Bronchial epithelial cell (primary cell): ENCODE data around the gene SUPT3H. TPM values are rescaled to one million over a fixed set of nuclear protein-coding genes. Genes with fewer than 3 reads are reported as not detected.
"Not testable (repeated sequence)": the region's sequence is repeated elsewhere in the genome, so short reads cannot be mapped to it uniquely, and the experiment has no call there.

Experiments
- DNase-seq: peaks from one replicate; pipeline ENCODE4 v3.0.0-alpha.2; 2010; ENCODE audit warnings: low read depth
- FAIRE-seq: peaks from 2 replicates; lab custom pipeline; 2011; peaks lifted over from hg19 to GRCh38; lab: Jason Lieb, UNC
- H3K27me3 ChIP-seq: 2 replicates; pipeline ENCODE4 v1.5.1; 2011; ENCODE audit warnings: low read length; ENCODE audit not compliant: control insufficient read depth, insufficient read depth
- H3K36me3 ChIP-seq: 2 replicates; pipeline ENCODE4 v1.5.1; 2011; ENCODE audit warnings: low read length; ENCODE audit not compliant: control insufficient read depth, insufficient read depth
- H3K4me3 ChIP-seq: 2 replicates; pipeline ENCODE4 v1.5.1; 2011; ENCODE audit warnings: mild to moderate bottlenecking, low read depth, low read length, control low read depth
- CTCF ChIP-seq: IDR thresholded peaks from 2 replicates; pipeline ENCODE4 v1.5.1; 2011; ENCODE audit warnings: mild to moderate bottlenecking, moderate library complexity, low read length, control low read depth, inconsistent platforms; ENCODE audit not compliant: insufficient read depth, severe bottlenecking
- total RNA-seq: library from RNA; depleted of rRNA; stranded (reverse); fragments of >200 nt; gene quantifications from 2 replicates; pipeline ENCODE4 v1.2.1, GENCODE V29; 2014

Gene SUPT3H
- total RNA-seq, 1 donor from 2014 or later = 12.9 TPM

DNA sequence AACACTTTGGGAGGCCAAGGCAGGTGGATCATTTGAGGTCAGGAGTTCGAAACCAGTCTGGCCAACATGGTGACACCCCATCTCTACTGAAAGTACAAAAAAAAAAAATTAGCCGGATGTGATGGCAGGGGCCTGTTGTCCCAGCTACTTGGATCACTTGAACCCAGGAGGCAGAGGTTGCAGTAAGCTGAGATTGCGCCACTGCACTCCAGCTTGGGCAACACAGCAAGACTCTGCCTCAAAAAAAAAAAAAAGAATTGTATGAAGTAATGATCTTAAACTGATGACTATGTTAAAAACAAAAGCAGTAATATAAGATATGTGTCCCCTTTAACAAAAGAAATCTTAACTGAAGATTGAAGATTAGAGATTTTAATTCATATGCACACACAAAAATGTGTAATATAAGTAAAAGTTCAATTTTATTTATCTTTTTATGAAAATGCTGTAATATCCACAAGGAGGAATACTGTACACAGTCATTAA lies 78.6 kb downstream of the SUPT3H start:
- FAIRE-seq = no peak
- Histone ChIP-seq H3K36me3 (no peaks in the 10 kb centered on the region), H3K4me3 (no peak overlapping the region), H3K27me3 (no peaks in the 10 kb centered on the region)
- TF ChIP-seq CTCF = no peak
- no peak for DNase-seq

DNA sequence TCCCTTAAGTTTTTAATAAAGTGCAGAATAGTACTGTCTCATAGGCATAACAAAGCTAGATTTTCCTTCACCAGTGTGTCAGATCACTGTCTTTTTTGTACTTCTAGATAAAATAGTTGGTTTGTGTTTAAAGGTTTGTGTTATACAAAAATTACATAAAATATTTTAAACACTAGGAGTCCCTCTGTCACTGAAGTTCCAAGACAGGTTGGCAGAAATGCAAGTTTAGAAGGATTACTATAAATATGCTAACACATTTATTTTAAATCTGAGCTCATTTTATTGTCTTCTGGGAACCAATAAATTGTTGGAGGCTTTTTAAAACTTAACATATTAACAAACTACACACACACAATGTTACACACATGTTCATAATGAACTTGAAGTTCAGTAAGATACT lies 80.4 kb downstream of the SUPT3H start:
- DNase-seq (no peak), FAIRE-seq (no peak)
- Histone ChIP-seq H3K36me3 (no peaks in the 10 kb centered on the region), H3K27me3 (no peaks in the 10 kb centered on the region), H3K4me3 (no peak overlapping the region)
- TF ChIP-seq CTCF = no peak

DNA sequence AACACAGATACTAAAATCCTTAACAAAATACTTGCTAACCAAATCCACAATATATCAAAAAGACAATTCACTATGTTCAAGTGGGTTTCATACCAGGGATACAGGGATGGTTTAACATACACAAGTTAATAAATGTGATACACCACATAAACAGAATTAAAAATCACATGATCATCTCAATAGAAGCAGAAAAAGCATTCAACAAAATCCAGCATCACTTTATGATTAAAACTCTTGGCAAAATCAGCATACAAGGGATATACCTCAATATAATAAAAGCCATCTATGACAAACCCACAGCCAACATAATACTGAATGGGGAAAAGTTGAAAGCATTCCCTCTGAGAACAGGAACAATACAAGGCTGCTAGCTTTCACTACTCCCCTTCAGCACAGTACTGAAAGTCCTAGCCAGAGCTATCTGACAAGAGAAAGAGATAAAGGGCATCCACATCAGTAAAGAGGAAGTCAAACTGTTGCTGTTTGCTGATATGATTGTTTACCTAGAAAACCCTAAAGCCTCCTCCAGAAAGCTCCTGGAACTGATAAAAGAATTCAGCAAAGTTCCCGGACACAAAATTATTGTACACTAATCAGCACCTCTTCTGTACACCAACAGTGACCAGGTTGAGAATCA lies 83.6 kb downstream of the SUPT3H start:
- H3K4me3 ChIP-seq, DNase-seq, H3K36me3 ChIP-seq, H3K27me3 ChIP-seq, FAIRE-seq: not testable (repeated sequence)

- FAIRE-seq (no peak), DNase-seq (no peak)
- Histone ChIP-seq H3K27me3 (no peaks in the 10 kb centered on the region), H3K36me3 (no peaks in the 10 kb centered on the region), H3K4me3 (no peak overlapping the region)
- no peak for TF ChIP-seq CTCF
Observed at GRCh38 chr6:45293306-45293705, 84.4 kb downstream of the SUPT3H start.

GRCh38 chr6:45289751-45290514 lies 87.8 kb downstream of the SUPT3H start:
- no peak for TF ChIP-seq CTCF
- Histone ChIP-seq H3K36me3 (no peaks in the 10 kb centered on the region), H3K4me3 (no peak overlapping the region), H3K27me3 (no peaks in the 10 kb centered on the region)
- FAIRE-seq = no peak
- DNase-seq = no peak

DNA sequence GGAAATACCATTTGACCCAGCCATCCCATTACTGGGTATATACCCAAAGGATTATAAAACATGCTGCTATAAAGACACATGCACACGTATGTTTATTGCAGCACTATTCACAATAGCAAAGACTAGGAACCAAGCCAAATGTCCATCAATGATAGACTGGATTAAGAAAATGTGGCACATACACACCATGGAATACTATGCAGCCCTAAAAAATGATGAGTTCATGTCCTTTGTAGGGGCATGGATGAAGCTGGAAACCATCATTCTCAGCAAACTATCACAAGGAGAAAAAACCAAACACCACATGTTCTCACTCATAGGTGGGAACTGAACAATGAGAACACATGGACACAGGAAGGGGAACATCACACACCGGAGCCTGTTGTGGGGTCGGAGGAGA lies 91.0 kb downstream of the SUPT3H start:
- DNase-seq, H3K36me3 ChIP-seq, H3K4me3 ChIP-seq, H3K27me3 ChIP-seq, FAIRE-seq: not testable (repeated sequence)
